Type B pancreatic cell (in vitro differentiated cells): ENCODE results near the gene TAF12. TPM values are rescaled to one million over a fixed set of nuclear protein-coding genes. Genes with fewer than 3 reads are reported as not detected.
A peak's percentile ranks its signal among the peaks of the same experiment; 100 is the strongest.
"Not testable (repeated sequence)": the region's sequence is repeated elsewhere in the genome, so short reads cannot be mapped to it uniquely, and the experiment has no call there.

Source experiments
- DNase-seq: peaks from one replicate; pipeline ENCODE4 v3.0.0; 2021; ENCODE audit warnings: mixed read lengths; ENCODE audit not compliant: unreplicated experiment; ENCODE audit errors: extremely low spot score
- H3K27ac Mint-ChIP-seq: 2 replicates; pipeline ENCODE4 v1.8.0; 2021; ENCODE audit warnings: mild to moderate bottlenecking, mixed read lengths
- H3K27me3 Mint-ChIP-seq: 2 replicates; pipeline ENCODE4 v1.8.0; 2021; ENCODE audit warnings: mixed read lengths
- H3K36me3 Mint-ChIP-seq: 2 replicates; pipeline ENCODE4 v1.8.0; 2021; ENCODE audit warnings: mixed read lengths
- H3K4me1 Mint-ChIP-seq: one replicate; pipeline ENCODE4 v1.8.0; 2021; ENCODE audit warnings: mixed read lengths; ENCODE audit not compliant: unreplicated experiment
- H3K4me3 Mint-ChIP-seq: 2 replicates; pipeline ENCODE4 v1.8.0; 2021; ENCODE audit warnings: mild to moderate bottlenecking, mixed read lengths
- H3K9me3 Mint-ChIP-seq: 2 replicates; pipeline ENCODE4 v1.8.0; 2021; ENCODE audit warnings: mixed read lengths
- CTCF ChIP-seq: fragments of 200-600 bp; sonication (generic); conservative IDR thresholded peaks from 2 replicates; pipeline ENCODE4 v1.5.0; 2021; ENCODE audit warnings: antibody characterized with exemption, mild to moderate bottlenecking
- total RNA-seq: library from RNA; stranded (reverse); gene quantifications from 2 replicates; pipeline ENCODE4 v1.2.1, GENCODE V29; 2021; ENCODE audit warnings: low replicate concordance

The TAF12 gene
- total RNA-seq, 1 donor from 2014 or later = 20.8 TPM

GRCh38 chr1:28646040-28646439 lies 3.2 kb upstream of the TAF12 start:
- H3K4me1 Mint-ChIP-seq = peaks cover 26% of the 10 kb centered on the region
- peaks cover 4% of the 10 kb centered on the region for H3K27me3 Mint-ChIP-seq
- TF ChIP-seq CTCF = no peak
- peak overlapping the region; percentile 71 for H3K27ac Mint-ChIP-seq
- no peaks in the 10 kb centered on the region for H3K36me3 Mint-ChIP-seq
- peak overlapping the region; percentile 39 for H3K4me3 Mint-ChIP-seq
- H3K9me3 Mint-ChIP-seq = no peaks in the 10 kb centered on the region
- no peak for DNase-seq

GRCh38 chr1:28645406-28645805 lies 2.5 kb upstream of the TAF12 start:
- H3K27me3 Mint-ChIP-seq, DNase-seq, H3K9me3 Mint-ChIP-seq, H3K27ac Mint-ChIP-seq, H3K4me3 Mint-ChIP-seq, H3K36me3 Mint-ChIP-seq: not testable (repeated sequence)
- peaks cover 29% of the 10 kb centered on the region for H3K4me1 Mint-ChIP-seq

DNA sequence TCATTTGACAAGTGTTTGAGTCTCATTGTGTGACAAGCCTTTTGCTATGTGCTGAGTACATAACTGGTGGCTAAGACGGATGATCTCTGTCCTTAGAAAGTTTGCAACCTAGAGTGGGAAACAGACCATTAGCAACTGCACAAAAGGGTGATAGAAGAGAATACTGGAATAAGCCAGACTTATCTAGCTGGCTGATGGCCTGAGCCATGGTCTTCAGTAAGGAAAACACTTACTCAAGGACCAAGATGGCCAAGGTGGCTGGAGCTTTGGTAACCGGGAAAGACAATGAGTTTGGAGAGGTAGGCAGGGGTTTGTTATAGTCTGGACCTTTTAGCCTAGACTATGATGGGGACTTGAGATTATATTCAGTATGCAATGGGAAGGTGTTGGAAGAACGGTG lies 1.6 kb upstream of the TAF12 start:
- Mint-ChIP-seq H3K4me3 (peak overlapping the region; percentile 100), H3K27ac (peak overlapping the region; percentile 97), H3K27me3 (peaks cover 4% of the 10 kb centered on the region), H3K9me3 (no peaks in the 10 kb centered on the region), H3K36me3 (no peaks in the 10 kb centered on the region), H3K4me1 (peaks cover 34% of the 10 kb centered on the region)
- DNase-seq = no peak
- TF ChIP-seq CTCF = no peak

DNA sequence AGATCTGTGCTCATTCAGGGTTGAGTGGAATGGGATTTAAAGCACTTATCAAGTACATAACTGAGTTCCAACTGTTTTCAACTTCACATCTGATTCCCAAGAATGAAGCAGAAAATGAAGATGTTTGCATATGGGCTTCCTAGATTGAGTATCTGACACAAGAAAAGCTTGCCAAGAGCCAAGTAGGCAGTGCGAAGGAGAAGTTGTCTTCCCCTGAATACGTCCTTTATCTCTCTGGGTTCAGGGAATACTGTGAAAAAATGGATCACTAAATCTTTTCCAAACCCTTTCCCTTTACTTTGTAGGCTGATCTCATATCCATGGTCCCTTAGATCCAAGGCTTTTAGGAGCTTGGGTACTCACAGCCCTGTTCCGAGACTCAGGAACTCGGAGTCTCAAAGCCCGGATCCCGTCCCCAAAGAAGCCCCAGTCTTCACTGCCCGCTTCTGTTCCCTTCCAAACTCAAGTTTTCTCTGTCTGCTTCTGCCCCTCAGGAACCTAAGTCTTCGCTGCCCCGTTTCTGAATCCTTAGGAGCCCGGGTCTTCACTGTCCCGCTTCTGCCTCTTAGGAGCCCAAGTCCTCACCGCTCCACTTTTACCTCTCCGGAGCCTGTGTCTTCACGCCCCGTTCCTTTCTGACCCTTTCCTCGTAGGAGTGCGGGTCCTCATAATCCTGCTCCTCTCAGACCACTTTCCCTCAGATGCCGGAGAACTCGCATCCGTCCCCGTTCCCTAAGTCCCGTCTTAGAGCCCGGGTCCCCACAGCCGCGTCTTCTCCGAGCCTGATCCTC lies 616 bp downstream of the TAF12 start:
- no peak for DNase-seq
- no peak for TF ChIP-seq CTCF
- H3K4me1 Mint-ChIP-seq = peaks cover 25% of the 10 kb centered on the region
- no peaks in the 10 kb centered on the region for H3K36me3 Mint-ChIP-seq
- no peaks in the 10 kb centered on the region for H3K27me3 Mint-ChIP-seq
- peak overlapping the region; percentile 97 for H3K27ac Mint-ChIP-seq
- H3K9me3 Mint-ChIP-seq = no peaks in the 10 kb centered on the region
- peak overlapping the region; percentile 100 for H3K4me3 Mint-ChIP-seq

- TF ChIP-seq CTCF = peak; percentile 50
- DNase-seq = no peak
- Mint-ChIP-seq H3K27me3 (no peaks in the 10 kb centered on the region), H3K36me3 (no peaks in the 10 kb centered on the region), H3K9me3 (no peaks in the 10 kb centered on the region), H3K27ac (no peak overlapping the region), H3K4me3 (peak overlapping the region; percentile 100), H3K4me1 (peaks cover 25% of the 10 kb centered on the region)
These were observed 2.1 kb downstream of the TAF12 start for GRCh38 chr1:28640766-28641165.

- DNase-seq = no peak
- Mint-ChIP-seq H3K36me3 (peaks cover 5% of the 10 kb centered on the region), H3K4me3 (no peak overlapping the region), H3K9me3 (no peaks in the 10 kb centered on the region), H3K27me3 (no peaks in the 10 kb centered on the region), H3K27ac (no peak overlapping the region), H3K4me1 (no peaks in the 10 kb centered on the region)
- no peak for TF ChIP-seq CTCF
These were observed 10.3 kb downstream of the TAF12 start for GRCh38 chr1:28632560-28632959.
